ENCODE data around the gene UCKL1. TPM values are rescaled to one million over a fixed set of nuclear protein-coding genes. Genes with fewer than 3 reads are reported as not detected.

The UCKL1 gene
- total RNA-seq, 1 donor from 2014 or later: 50.1 TPM

- TF ChIP-seq CTCF (IDR thresholded peaks at IDR 0.05) (no peak), POLR2AphosphoS5 (IDR thresholded peaks at IDR 0.05; ENCODE audit: insufficient read depth in 1 of 2, low read depth in 1 of 2) (no peak), POLR2A (IDR thresholded peaks at IDR 0.05) (no peak)
- no peak for DNase-seq (ENCODE audit: extremely low spot score in 2 of 2)
- Histone ChIP-seq H3K9me3 (no peaks in the 10 kb centered on the region), H3K4me3 (no peak overlapping the region), H3K36me3 (no peaks in the 10 kb centered on the region), H3K4me1 (peaks cover 39% of the 10 kb centered on the region), H3K27ac (no peak overlapping the region), H3K27me3 (no peaks in the 10 kb centered on the region)
- intact Hi-C loops (cut with DNase I): no loop called here
These were observed 48.1 kb downstream of the UCKL1 start for GRCh38 chr20:63908008-63908682.

GRCh38 chr20:63903796-63904561 lies 52.2 kb downstream of the UCKL1 start:
- Histone ChIP-seq H3K36me3 (no peaks in the 10 kb centered on the region), H3K27ac (no peak overlapping the region), H3K9me3 (no peaks in the 10 kb centered on the region), H3K4me3 (no peak overlapping the region), H3K27me3 (no peaks in the 10 kb centered on the region), H3K4me1 (peaks cover 25% of the 10 kb centered on the region)
- no peak for TF ChIP-seq CTCF (IDR thresholded peaks at IDR 0.05)
- no peak for TF ChIP-seq POLR2AphosphoS5 (IDR thresholded peaks at IDR 0.05; ENCODE audit: insufficient read depth in 1 of 2, low read depth in 1 of 2)
- no peak for TF ChIP-seq POLR2A (IDR thresholded peaks at IDR 0.05)
- intact Hi-C loops (cut with DNase I): no loop called here
- DNase-seq (ENCODE audit: extremely low spot score in 2 of 2): no peak

- no peak overlapping the region for H3K4me3 ChIP-seq
- intact Hi-C loops (cut with DNase I): no loop called here
These were observed 55.8 kb downstream of the UCKL1 start for GRCh38 chr20:63900413-63900812.

GRCh38 chr20:63898882-63899558 lies 57.2 kb downstream of the UCKL1 start:
- no peak overlapping the region for H3K4me3 ChIP-seq
- H3K27me3 ChIP-seq: no peaks in the 10 kb centered on the region
- H3K9me3 ChIP-seq: no peaks in the 10 kb centered on the region
- DNase-seq (ENCODE audit: extremely low spot score in 2 of 2): no peak
- intact Hi-C loops (cut with DNase I): no loop called here
- no peak for TF ChIP-seq POLR2A (IDR thresholded peaks at IDR 0.05)
- no peak for TF ChIP-seq CTCF (IDR thresholded peaks at IDR 0.05)
- TF ChIP-seq POLR2AphosphoS5 (IDR thresholded peaks at IDR 0.05; ENCODE audit: insufficient read depth in 1 of 2, low read depth in 1 of 2): no peak
- peaks cover 53% of the 10 kb centered on the region for H3K4me1 ChIP-seq
- H3K27ac ChIP-seq: no peak overlapping the region
- no peaks in the 10 kb centered on the region for H3K36me3 ChIP-seq

More at GRCh38 chr20:63900413-63900812, 55.8 kb downstream of the UCKL1 start:
- peaks cover 51% of the 10 kb centered on the region for H3K4me1 ChIP-seq
- no peak overlapping the region for H3K27ac ChIP-seq
- no peak for DNase-seq (ENCODE audit: extremely low spot score in 2 of 2)
- TF ChIP-seq POLR2AphosphoS5 (IDR thresholded peaks at IDR 0.05; ENCODE audit: insufficient read depth in 1 of 2, low read depth in 1 of 2) (no peak), CTCF (IDR thresholded peaks at IDR 0.05) (no peak), POLR2A (IDR thresholded peaks at IDR 0.05) (no peak)
- no peaks in the 10 kb centered on the region for H3K27me3 ChIP-seq
- no peaks in the 10 kb centered on the region for H3K36me3 ChIP-seq
- H3K9me3 ChIP-seq: no peaks in the 10 kb centered on the region
